Hepatocyte (in vitro differentiated cells): Measurements from ENCODE around the gene TDRD5.

Experiments used
- EZH2 ChIP-seq: fragments of 200-600 bp; sonication (generic); IDR thresholded peaks from 2 replicates; pipeline ENCODE4 v1.6.1; 2016; ENCODE audit warnings: antibody characterized with exemption, mild to moderate bottlenecking, borderline replicate concordance
- EZH2phosphoT487 ChIP-seq: fragments of 200-600 bp; sonication (generic); IDR thresholded peaks from one replicate; pipeline ENCODE4 v1.6.1; 2018; ENCODE audit warnings: antibody characterized with exemption, mild to moderate bottlenecking, low read depth, moderate library complexity; ENCODE audit not compliant: unreplicated experiment, severe bottlenecking
- TF ChIP-seq, protein P1 (sequence below): fragments of 200-600 bp; sonication (generic); IDR thresholded peaks from 2 replicates; pipeline ENCODE4 v1.5.1; 2016; ENCODE audit warnings: antibody characterized with exemption, mild to moderate bottlenecking; ENCODE audit not compliant: poor library complexity

DNA sequence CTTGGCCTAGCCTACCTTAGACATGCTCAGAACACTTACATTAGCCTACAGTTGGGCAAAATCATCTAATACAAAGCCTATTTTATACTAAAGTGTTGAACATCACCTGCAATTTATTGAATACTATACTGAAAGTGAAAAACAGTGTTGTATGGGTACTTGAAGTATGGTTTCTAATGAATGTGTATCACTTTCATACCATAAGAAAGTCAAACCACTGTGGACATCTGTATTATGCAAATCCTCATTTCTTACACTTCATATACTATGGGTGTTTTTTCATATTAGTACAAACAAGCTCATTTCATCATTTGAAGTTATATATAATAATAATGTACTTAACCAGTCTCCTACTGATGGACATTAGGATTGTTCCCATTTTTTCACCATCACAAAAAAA lies 41.2 kb downstream of the TDRD5 start:
- TF ChIP-seq, protein P1, sequence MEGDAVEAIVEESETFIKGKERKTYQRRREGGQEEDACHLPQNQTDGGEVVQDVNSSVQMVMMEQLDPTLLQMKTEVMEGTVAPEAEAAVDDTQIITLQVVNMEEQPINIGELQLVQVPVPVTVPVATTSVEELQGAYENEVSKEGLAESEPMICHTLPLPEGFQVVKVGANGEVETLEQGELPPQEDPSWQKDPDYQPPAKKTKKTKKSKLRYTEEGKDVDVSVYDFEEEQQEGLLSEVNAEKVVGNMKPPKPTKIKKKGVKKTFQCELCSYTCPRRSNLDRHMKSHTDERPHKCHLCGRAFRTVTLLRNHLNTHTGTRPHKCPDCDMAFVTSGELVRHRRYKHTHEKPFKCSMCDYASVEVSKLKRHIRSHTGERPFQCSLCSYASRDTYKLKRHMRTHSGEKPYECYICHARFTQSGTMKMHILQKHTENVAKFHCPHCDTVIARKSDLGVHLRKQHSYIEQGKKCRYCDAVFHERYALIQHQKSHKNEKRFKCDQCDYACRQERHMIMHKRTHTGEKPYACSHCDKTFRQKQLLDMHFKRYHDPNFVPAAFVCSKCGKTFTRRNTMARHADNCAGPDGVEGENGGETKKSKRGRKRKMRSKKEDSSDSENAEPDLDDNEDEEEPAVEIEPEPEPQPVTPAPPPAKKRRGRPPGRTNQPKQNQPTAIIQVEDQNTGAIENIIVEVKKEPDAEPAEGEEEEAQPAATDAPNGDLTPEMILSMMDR: no peak
- no peak for TF ChIP-seq EZH2
- no peak for TF ChIP-seq EZH2phosphoT487
